SH-SY5Y (cell line): ENCODE measurements around the gene IL6.

ENCODE experiments used
- GATA2 ChIP-seq: IDR thresholded peaks from 2 replicates; pipeline ENCODE4 v1.6.1; 2011; ENCODE audit warnings: mild to moderate bottlenecking, low read depth, low read length
- GATA3 ChIP-seq: IDR thresholded peaks from 2 replicates; pipeline ENCODE4 v1.6.1; 2011; ENCODE audit warnings: low read depth, mild to moderate bottlenecking, low read length, moderate library complexity

Gene IL6

DNA sequence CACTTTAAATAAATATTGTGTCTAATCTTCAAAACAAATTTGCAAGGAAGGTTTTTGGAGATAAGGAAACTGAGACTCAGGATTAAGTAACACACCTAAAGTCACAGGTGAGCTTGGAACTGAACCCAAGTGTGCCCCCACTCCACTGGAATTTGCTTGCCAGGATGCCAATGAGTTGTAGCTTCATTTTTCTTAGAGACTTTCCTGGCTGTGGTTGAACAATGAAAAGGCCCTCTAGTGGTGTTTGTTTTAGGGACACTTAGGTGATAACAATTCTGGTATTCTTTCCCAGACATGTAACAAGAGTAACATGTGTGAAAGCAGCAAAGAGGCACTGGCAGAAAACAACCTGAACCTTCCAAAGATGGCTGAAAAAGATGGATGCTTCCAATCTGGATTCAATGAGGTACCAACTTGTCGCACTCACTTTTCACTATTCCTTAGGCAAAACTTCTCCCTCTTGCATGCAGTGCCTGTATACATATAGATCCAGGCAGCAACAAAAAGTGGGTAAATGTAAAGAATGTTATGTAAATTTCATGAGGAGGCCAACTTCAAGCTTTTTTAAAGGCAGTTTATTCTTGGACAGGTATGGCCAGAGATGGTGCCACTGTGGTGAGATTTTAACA, 1.5 kb downstream of the IL6 start:
- TF ChIP-seq GATA3: no peak
- TF ChIP-seq GATA2: no peak

- no peak for TF ChIP-seq GATA3
- TF ChIP-seq GATA2: no peak
Observed at GRCh38 chr7:22729180-22729825, 2.3 kb downstream of the IL6 start.

GRCh38 chr7:22730066-22730710, 3.2 kb downstream of the IL6 start:
- TF ChIP-seq GATA3 (no peak), GATA2 (no peak)

- TF ChIP-seq GATA3 (no peak), GATA2 (no peak)
Observed at GRCh38 chr7:22730921-22731654, 4.1 kb downstream of the IL6 start.

- TF ChIP-seq GATA3: no peak
- TF ChIP-seq GATA2: no peak
Observed at GRCh38 chr7:22731766-22732165, 4.8 kb downstream of the IL6 start.

DNA sequence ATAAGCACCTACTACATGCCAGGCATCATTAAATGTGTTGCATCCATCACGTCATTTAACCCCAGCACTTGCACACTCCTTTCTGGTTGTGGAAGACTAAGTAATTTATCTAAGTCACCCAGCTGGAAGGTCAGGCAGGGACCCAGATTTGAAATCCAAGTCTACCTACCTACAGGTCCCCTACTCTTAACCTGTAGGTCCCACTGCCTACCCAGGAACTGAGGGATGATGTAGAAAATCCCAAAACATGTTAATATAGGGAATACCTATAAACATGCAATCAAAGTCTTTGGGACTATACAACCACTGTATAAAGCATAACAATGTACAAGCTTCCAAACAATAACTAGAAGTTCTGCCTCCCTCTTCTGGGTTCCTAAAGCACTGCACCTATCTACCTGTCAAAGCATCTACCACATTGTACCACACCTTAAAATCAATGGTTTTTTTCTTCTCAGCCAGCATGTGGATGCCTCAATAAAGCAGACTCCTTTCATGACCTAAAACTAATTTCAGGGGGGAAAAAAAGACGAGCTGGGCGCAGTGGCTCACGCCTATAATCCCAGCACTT, 5.6 kb downstream of the IL6 start:
- TF ChIP-seq GATA3: no peak
- TF ChIP-seq GATA2: no peak

GRCh38 chr7:22733761-22734160, 6.8 kb downstream of the IL6 start:
- TF ChIP-seq GATA3 (no peak), GATA2 (no peak)

GRCh38 chr7:22743014-22743413, 16.0 kb downstream of the IL6 start:
- no peak for TF ChIP-seq GATA3
- TF ChIP-seq GATA2: no peak

DNA sequence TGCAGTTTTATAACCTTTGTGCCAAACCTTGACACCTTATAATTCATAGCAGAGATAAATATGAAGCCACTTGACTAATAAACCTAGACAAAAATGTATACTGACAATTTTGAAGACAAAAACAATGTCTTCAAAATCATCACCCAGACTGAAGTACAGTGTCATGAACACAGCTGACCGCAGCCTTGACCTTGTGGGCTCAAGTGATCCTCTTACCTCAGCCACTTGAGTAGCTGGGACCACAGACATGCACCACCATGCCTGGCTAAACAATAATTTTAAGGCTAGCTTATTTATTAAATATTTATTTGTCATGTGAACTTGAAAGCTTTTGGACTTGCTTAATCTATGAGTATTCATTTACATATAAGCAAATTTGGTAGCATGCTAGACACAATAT, 24.3 kb downstream of the IL6 start:
- TF ChIP-seq GATA2: no peak
- no peak for TF ChIP-seq GATA3

DNA sequence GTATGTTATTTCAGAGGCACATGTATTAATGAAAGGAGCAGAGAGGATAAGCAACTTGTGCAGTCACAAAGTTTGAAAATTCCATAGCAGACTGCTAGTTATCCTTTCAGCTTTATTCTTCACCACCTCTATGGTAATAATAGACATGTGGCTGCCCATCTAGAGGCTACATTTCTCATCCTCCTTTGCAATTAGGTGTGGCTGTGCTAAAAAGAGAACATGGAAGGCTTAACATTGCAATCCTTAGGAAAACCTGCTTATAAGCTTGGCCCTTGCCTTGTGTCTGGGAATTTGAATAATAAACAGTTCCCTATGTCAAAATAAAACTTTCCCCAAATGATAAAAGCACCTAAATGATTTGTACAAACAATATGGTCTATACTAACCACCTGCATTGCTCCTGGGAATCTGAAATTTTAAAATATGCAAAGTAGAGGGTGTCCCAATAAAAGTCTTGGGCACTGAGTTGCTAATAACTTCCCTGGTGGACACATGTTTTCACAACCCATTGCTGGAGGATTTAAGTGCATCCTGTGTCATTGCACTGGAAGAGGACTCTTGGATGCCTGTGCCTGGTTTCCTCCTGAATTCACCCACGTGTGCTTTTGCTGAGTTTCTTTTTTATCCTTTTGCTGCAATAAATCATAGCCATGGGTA, 30.5 kb downstream of the IL6 start:
- no peak for TF ChIP-seq GATA3
- no peak for TF ChIP-seq GATA2

DNA sequence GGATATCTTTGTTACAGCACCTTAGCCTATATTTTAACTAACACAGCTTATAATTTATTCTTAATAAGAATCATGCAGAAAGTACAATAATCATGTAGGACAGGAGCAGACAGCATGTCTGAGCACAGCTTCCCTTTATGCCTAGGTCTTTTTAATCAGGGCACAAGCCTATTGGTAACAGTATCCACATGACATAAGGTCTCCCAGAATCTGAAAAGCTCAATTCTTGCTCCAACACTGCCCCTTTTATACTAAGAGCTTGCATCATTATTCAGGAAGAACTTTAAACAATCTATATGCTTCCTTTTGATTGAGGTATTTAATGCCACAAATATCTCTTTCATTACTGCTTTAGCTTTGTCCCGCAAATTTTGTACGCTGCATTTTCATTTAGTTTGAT, 31.6 kb downstream of the IL6 start:
- TF ChIP-seq GATA3 (no peak), GATA2 (no peak)

DNA sequence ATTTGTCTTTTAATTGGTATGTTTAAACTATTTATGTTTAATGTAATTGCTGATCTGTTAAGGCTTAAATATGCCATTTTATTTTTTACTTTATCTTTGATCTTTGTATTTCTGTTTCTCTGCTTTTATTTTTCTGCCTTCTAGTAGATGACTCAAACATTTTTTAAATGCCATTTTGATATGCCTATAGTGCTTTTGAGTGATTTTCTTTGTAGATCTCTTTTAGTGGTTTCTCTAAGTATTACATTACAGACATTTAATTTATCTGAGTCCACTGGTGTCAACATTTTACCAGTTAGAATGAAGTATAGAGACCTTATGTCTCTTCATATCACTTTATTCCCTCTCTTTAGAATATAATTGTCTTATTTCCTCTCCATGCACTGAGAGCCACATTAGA, 32.7 kb downstream of the IL6 start:
- TF ChIP-seq GATA2 (no peak), GATA3 (no peak)

DNA sequence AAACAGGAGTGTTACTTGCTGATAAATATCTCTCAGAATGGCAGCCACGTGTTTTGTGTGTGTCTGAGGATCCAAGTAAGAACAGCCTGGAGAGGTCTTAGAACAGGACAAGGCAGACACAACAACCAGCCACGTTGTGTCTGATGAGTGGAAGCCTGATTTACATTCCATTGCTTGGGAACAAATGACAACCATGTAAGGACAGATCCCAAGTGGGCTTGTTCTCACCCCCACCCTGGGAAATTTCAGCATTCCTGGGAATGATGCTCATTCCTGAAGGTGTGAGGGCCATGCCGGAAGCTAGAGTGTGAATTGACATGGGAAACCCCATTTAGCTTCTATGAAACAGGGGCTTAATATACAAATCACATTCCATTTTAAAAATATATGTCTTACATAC, 35.9 kb downstream of the IL6 start:
- no peak for TF ChIP-seq GATA2
- TF ChIP-seq GATA3: no peak

DNA sequence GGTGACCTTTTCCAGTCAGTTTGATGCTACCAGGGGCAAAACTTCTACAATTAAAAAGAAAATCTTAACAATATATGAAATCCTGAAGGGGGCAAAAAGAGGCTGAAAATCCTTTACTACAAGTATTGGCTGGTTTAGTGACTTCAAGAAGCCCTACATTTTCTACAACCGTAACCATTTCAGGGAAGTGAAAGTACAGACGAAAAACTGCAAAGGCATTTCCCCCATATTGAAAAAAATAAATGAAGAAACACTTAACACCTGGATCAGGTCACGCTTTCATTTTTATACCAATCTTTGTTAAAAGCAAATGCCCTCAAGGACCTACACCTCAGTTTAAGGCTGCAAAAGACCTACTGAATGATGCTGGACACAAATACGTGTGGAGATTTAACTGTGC, 38.6 kb downstream of the IL6 start:
- TF ChIP-seq GATA2 (no peak), GATA3 (no peak)
